Right ventricle myocardium inferior (tissue), 1 donor: Measurements from ENCODE around the gene KRTAP5-10. TPM values are rescaled to one million over a fixed set of nuclear protein-coding genes. Genes with fewer than 3 reads are reported as not detected.
"Not testable (repeated sequence)": the region's sequence is repeated elsewhere in the genome, so short reads cannot be mapped to it uniquely, and the experiment has no call there.

Source experiments
- ATAC-seq: fragments of 200-7000 bp; cut with Tn5 transposase; one replicate; pipeline ENCODE4 v1.9.1; 2020; ENCODE audit warnings: mild to moderate bottlenecking, moderate library complexity
- DNase-seq: peaks from one replicate; pipeline ENCODE4 v3.0.0; 2021; ENCODE audit errors: missing footprints
- intact Hi-C: fragments of 100-400 bp; cut with DNase I; formaldehyde crosslinking; loops from one replicate; pipeline ENCODE4 v1.11.0; 2022
- total RNA-seq: library from RNA; stranded (reverse); fragmentation: NEBNext Ultra II Directional; extraction: Animal tissue kit (Norgen Biotek cat#: 25700); gene quantifications from one replicate; pipeline ENCODE4 v1.2.1, GENCODE V29; 2021
- donor health status: DM: no; HTN: yes; CAD: no; lungs with severe emphysema.

The KRTAP5-10 gene
- total RNA-seq, 1 donor from 2014 or later: not detected

- intact Hi-C loops: not testable (repeated sequence)
Observed at GRCh38 chr11:71588822-71589545, 23.6 kb downstream of the KRTAP5-10 start.

GRCh38 chr11:71589546-71589920 lies 24.2 kb downstream of the KRTAP5-10 start:
- DNase-seq: not testable (repeated sequence)

More at GRCh38 chr11:71588822-71589545, 23.6 kb downstream of the KRTAP5-10 start:
- DNase-seq, ATAC-seq: not testable (repeated sequence)

GRCh38 chr11:71603221-71603620 lies 37.9 kb downstream of the KRTAP5-10 start:
- DNase-seq, intact Hi-C loops, ATAC-seq: not testable (repeated sequence)

More at GRCh38 chr11:71589546-71589920, 24.2 kb downstream of the KRTAP5-10 start:
- intact Hi-C loops, ATAC-seq: not testable (repeated sequence)

GRCh38 chr11:71604798-71605488 lies 39.6 kb downstream of the KRTAP5-10 start:
- ATAC-seq, intact Hi-C loops, DNase-seq: not testable (repeated sequence)

- intact Hi-C loops, ATAC-seq, DNase-seq: not testable (repeated sequence)
Observed at GRCh38 chr11:71606853-71607519, 41.6 kb downstream of the KRTAP5-10 start.

- ATAC-seq, intact Hi-C loops, DNase-seq: not testable (repeated sequence)
Observed at GRCh38 chr11:71607520-71608216, 42.3 kb downstream of the KRTAP5-10 start.

GRCh38 chr11:71608272-71608671 lies 42.9 kb downstream of the KRTAP5-10 start:
- ATAC-seq, intact Hi-C loops, DNase-seq: not testable (repeated sequence)

GRCh38 chr11:71611218-71611910 lies 46.0 kb downstream of the KRTAP5-10 start:
- ATAC-seq, DNase-seq, intact Hi-C loops: not testable (repeated sequence)

GRCh38 chr11:71613931-71614330 lies 48.6 kb downstream of the KRTAP5-10 start:
- DNase-seq, ATAC-seq, intact Hi-C loops: not testable (repeated sequence)

GRCh38 chr11:71614366-71614917 lies 49.1 kb downstream of the KRTAP5-10 start:
- DNase-seq, intact Hi-C loops, ATAC-seq: not testable (repeated sequence)

- DNase-seq, intact Hi-C loops, ATAC-seq: not testable (repeated sequence)
Observed at GRCh38 chr11:71615003-71615402, 49.6 kb downstream of the KRTAP5-10 start.

Other genes starting within 250 kb of the KRTAP5-10 start
- gene DHCR7, start 117.2 kb upstream of the KRTAP5-10 start, total RNA-seq: 46.3 TPM
- gene NADSYN1, start 112.4 kb upstream of the KRTAP5-10 start, total RNA-seq: 22.1 TPM
- not detected for gene KRTAP5-7, start 38.3 kb upstream of the KRTAP5-10 start, total RNA-seq
- not detected for gene KRTAP5-8, start 27.5 kb upstream of the KRTAP5-10 start, total RNA-seq
- not detected for gene KRTAP5-9, start 17.1 kb upstream of the KRTAP5-10 start, total RNA-seq
- not detected for gene KRTAP5-11, start 17.3 kb downstream of the KRTAP5-10 start, total RNA-seq